NCI-H146 treated with DMSO at 0.1 percent for 48 hours (cell line): Measurements from ENCODE around the gene RHOU.

ENCODE experiments used
- DNase-seq: peaks from one replicate; lab custom pipeline; 2025; ENCODE audit not compliant: unreplicated experiment; lab: John Stamatoyannopoulos, UW

RHOU gene

GRCh38 chr1:228736844-228737445 lies 1.7 kb downstream of the RHOU start:
- DNase-seq, result no peak

GRCh38 chr1:228737601-228738041 lies 2.3 kb downstream of the RHOU start:
- no peak for DNase-seq

- no peak for DNase-seq
These were observed 4.5 kb downstream of the RHOU start for GRCh38 chr1:228739826-228740225.

GRCh38 chr1:228740543-228741317 lies 5.5 kb downstream of the RHOU start:
- no peak for DNase-seq

GRCh38 chr1:228742281-228742860 lies 7.1 kb downstream of the RHOU start:
- DNase-seq, result no peak

GRCh38 chr1:228743405-228743804 lies 8.1 kb downstream of the RHOU start:
- no peak for DNase-seq

- no peak for DNase-seq
These were observed 9.1 kb downstream of the RHOU start for GRCh38 chr1:228744356-228744755.

- no peak for DNase-seq
These were observed 9.6 kb downstream of the RHOU start for GRCh38 chr1:228744918-228745317.

- DNase-seq, result no peak
These were observed 10.2 kb downstream of the RHOU start for GRCh38 chr1:228745497-228745896.

GRCh38 chr1:228747301-228747935 lies 12.1 kb downstream of the RHOU start:
- DNase-seq, result no peak

GRCh38 chr1:228748029-228748428 lies 12.8 kb downstream of the RHOU start:
- no peak for DNase-seq

- DNase-seq, result no peak
These were observed 13.2 kb downstream of the RHOU start for GRCh38 chr1:228748431-228748830.

- DNase-seq, result no peak
These were observed 14.5 kb downstream of the RHOU start for GRCh38 chr1:228749765-228750164.

GRCh38 chr1:228750915-228751314 lies 15.6 kb downstream of the RHOU start:
- DNase-seq, result no peak

- DNase-seq, result no peak
These were observed 16.2 kb downstream of the RHOU start for GRCh38 chr1:228751360-228752098.

GRCh38 chr1:228752258-228752657 lies 17.0 kb downstream of the RHOU start:
- no peak for DNase-seq

- no peak for DNase-seq
These were observed 17.5 kb downstream of the RHOU start for GRCh38 chr1:228752675-228753265.

GRCh38 chr1:228753287-228753686 lies 18.0 kb downstream of the RHOU start:
- no peak for DNase-seq

- DNase-seq, result no peak
These were observed 18.6 kb downstream of the RHOU start for GRCh38 chr1:228753786-228754360.

- DNase-seq, result no peak
These were observed 19.5 kb downstream of the RHOU start for GRCh38 chr1:228754646-228755268.
